GM18868 (cell line): ENCODE measurements around the gene BOD1.

ENCODE experiments used
- ATAC-seq: cut with Tn5 transposase; IDR thresholded peaks from one replicate; pipeline ENCODE4 v1.9.1; 2021; ENCODE audit warnings: mild to moderate bottlenecking, moderate library complexity; ENCODE audit not compliant: unreplicated experiment

Gene BOD1

DNA sequence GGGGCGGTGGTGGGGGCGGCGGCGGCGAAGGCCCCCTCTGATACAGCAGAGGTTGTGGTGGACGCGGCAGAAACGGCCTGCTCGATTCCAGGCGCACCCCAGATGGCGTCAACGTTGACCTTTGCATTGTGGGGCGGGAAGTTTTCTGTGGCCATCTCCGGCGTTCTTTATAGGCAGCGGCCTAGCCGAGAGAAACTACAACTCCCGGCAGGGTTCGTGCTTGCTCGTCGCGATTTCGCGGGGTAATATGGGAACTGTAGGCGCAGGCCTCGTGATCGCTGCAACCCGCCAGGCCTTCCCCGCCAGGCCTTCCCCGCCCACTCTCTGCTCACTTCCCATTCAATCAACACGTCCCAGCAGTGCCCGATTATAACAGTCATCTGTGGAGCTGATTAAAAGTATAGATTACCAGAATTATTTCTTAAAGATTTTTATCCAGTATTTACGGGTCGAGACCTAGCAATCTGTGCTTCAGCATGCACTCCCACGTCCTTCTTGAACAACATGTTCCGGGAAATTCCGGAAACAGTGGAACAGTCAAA lies at the start of gene BOD1:
Gene BOD1, minus strand, starts transcription at position 74 of the 542 bp plus-strand sequence. CDS start 214 bp downstream, outside the sequence.
- peak; percentile 95 for ATAC-seq

DNA sequence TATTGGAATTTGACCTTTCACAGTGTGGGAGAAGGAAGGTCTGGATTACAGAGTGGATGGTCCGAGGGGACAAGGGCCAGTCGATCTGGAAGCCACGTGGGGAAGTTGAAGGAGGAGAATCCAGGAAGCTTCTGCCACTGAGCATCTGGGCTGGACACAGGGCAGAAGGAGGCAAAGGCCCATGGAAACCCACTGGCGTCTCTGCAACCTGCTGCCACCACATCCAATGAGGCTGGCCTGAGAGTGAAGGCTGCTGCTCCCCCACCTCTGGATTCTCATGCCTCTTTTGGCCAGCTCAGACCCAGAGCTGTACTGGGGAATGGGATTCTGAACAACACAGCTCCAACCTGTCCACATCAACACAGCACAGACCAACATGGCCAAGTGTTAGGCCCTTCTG lies 48.9 kb upstream of the BOD1 start:
- no peak for ATAC-seq

DNA sequence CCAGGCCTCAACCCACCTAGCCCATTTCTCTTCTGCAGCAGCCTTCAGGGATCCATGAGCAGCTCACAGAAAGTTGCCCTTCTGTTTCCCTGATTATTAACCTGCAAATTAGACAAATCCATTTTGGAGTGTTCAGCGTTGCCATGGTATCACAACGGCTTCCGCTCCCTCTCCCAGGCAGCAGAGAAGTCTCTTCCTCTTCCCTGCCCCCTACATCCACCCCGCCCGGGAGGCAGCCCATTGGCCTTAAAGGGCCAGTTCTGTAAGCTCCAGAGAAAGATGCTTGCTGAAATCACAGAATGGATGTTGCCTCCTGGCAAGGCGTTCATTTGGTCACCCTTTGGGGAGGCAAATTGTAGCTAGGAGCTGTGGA lies 47.7 kb upstream of the BOD1 start:
- ATAC-seq, result no peak

DNA sequence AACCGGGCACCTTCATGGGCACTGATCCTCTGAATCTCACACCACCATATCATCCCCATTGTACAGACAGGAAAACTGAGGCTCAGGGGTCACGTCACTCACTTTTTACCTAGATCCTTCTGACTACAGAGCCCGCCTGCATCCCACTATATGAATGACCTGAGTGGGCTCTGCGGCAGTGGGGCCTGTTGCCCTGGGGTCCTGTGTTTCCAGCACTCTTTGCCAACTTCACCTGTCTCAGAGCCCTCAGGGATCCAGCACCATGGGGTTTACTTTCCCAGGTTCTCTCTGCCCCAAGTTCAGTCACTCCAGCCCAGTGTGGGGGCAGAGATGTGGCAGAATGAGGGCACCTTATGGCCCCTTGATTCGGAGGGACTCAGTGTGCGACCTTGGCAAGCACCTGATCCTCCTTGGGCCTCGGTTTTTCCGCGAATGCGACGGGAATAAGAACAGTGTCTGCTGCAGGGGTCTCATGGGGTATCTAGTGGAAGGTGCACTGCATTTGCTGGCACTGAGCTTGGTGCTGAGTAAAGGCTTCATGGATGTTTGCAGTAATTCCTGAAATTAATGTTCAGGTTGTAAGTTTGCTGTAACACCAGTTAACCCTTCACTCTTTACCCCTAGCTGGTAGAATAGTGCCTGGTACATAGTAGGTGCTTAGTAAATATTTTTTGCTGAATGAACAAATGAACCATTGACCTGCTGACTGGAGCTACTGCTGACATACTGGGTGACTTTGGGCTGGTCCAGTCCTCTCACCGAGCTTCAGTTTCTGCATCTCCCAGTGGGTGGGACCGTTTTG lies 47.1 kb upstream of the BOD1 start:
- ATAC-seq, result no peak

DNA sequence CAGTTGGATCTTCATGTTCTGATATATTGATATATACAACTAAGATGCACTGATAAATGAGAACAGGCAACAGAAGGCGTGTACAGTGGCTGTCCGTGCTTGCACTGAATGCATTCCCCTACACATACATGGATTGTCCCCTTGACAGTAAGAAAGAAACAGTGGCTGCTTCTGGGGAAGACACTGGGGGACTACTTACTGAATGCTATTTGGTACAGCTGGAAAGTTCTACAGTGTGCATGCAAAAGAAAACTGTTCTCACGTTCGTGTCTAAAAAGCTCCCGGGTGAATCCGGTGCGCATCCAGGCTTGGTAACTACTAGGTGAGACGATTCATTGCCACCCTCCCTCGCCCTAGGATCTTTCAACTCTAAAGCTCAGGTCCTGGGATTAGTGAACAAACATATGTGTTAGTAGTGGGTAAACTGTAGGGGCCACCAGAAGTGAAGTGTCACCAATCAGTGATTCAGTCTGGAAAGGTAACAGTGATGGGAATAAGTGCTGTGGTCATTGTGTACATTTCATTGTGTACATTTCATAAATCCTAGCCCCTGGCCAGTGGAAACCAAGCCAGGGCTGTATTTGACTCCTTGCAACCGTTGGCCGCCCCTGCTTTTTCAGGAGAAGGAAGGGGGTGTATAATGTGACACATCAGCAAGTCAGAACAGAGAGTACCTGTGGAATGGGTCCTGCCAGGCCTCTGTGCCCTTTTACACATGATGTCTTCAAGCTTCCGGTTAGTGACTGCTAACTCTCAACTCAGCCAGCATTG lies 46.3 kb upstream of the BOD1 start:
- no peak for ATAC-seq

DNA sequence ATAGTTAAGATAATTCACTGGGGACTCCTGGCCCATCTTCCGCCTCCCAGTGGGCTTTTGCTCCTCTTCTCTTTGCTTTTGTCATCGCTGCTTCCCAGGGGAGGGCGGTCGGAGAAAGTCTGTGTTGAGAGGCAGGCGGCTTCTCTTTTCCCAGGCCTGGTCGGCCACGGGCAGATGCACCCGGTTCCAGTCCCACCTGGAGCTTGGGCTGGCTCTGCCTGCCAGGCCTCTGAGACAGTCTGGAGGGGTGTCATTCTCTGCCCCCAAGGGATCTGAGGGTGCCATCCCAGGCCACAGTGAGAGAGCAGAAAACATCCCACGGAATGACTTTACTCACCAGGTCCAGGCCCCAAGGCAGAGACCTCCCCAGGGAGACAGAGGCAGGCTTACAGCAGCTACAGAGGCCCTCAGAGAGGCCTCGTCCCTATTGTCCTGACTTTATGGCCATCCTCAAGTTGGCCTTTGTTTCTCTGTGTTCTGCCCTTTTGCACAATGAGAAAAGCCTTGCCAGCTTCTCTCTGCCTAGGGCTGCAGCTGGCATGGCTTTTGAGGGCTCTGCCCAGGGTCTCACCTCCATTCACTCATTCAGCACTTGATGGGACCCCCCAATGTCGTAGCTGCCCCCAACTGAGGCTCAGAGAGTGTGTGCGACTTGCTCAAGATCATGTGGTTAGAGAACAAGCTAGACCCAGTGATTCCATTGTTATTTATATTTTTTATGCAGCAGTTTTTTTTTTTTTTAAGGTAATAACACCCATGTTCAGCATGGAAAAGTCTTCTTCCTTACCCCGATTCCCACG lies 44.2 kb upstream of the BOD1 start:
- ATAC-seq, result no peak

DNA sequence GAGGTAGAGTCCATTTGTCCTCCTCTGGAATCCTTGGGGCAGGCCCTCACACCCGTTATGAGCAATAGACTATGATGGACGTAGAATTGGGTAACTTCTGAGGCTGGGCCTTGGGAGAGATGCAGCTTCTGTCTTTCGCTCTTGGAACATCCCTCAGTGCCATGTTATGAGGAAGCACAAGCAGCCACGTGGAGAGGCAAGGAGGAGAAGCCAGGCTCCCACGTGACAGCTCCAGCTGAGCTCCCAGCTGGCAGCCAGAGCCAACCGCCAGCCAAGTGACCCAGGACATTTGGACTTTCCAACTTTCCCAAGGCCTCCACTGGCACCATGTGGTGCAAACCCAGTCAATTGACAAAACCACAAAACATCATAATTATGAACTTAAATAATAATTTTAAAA lies 43.0 kb upstream of the BOD1 start:
- no peak for ATAC-seq

DNA sequence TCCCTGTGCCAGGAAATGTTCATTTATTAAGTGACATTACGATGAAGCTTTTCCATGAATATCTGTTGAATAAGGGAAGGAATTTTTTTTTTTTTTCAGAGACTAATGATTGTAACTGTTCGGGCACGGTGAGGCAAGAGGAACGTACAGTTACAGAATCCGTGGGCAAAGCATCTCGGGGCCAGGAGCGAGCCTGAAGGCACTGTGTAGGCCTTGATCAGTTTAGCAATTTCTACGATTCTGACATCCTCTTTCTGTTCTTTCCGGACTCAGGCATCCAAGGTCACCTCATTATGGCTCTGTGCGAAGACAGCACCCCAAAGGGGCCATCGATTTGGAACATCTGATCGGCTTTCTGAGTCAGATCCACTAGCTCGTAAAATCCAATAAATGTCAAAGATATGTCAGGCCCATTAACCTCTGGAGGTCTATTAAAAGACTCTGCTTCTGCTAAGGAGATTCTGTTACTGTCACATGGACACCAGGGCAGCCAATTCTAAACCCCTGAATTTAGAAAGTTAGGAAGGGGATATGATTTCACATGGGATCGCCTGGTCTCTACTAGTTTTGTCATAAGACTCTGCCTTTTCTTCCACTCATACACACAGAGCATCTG lies 41.4 kb upstream of the BOD1 start:
- no peak for ATAC-seq

DNA sequence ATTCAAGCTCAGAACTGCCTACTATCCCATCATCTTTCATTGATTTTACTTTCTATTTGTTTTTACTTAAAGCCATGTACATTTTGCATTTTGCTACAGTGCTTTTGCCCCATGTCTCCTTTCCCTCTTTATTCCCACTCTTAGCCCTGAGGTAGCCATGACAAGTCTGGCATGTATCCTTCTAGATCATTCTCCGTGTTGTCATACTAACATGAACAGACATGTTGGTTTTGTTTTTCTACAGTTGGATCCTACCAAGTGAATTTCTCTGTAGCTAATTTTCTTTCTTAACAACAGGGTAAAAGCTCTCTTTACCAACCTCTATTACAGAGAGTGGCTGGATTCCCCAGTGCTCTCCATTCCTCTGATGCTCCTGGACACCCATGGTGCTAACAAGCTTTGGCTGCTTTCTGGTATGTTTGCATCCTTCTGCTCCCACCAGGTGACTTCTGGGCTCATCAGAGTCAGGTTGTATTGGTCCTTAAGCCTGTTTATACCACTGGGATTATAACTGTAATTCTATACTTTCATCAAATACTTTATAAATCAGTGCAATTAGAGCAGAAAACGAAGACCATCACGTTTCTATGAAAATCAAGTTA lies 38.8 kb upstream of the BOD1 start:
- ATAC-seq, result no peak

DNA sequence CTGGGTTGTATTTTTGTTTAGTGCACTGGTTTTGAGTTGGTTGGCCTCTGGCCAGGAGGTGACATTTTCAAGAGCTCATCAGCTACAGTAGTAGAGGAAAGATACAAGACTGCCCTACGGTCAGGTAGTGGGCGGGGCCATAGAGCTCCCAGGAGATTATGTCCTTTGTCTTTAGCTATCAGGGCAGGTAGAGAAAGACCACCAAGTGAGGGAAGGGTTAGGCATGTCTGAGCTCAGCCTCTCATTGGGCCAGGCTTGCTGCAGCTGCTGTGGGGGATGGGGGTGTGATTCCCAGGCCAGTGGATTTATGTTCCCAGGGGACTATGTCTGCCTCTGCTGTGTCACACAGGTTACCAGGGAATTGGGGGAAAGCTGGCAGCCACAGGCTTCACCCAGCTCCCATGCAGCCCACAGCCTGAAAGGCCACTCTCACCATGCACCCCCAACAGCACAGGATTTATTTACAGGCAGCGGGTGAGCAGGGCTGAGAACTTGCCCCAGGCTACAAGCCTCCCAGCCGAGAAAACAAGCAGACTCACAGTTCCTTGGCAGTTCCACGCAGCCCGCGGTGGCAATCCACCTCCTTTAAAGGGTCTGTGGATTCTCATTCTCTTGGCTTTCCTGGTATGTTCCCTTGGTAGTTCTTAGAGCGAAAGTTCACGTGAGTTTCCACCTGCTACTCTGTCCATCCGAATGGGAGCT lies 37.5 kb upstream of the BOD1 start:
- ATAC-seq, result no peak

DNA sequence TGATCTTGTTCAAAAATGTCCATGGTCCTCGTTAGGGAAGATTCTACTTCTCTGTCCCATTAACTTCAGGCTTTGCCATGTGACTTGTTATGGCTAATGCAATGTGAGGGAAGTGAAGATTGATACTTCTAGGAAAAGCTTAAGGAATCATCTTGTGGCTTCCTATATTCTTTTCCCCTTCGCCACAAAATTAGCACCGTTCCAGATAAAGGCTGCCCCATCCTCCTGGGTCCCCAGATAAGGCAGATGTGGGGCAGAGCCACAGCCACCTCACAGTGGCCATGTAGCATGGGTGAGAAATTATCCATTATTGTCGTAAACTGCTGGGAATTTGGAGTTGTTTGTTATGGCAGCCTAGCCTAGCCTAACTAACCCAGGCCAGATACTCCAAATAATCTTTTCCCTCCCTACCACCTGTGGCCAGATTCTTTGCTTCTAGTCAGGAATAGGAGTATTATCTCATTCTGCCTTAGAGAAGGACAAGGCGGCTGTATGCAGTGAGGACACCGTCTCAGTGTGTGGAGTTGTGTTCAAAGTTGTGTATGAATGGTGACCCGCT lies 31.9 kb upstream of the BOD1 start:
- no peak for ATAC-seq

DNA sequence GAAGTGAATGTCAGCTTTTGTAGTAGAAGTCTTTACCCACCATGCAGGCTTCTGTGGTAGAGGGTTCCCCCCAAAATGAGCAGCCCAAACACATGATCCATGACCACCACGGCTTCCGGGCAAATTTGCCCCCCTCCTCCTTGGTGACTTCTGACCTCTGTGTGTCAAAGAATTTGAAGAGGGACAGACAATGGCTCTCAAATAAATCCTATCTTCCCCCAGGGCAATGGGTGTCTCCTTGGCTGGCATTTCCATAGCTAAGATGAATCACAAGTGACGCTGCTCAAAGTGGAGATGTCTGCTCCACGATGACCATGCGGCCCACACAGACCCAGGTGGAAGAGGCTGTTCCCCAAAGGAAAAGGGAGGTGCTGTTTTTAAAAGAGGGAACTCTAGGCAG lies 30.2 kb upstream of the BOD1 start:
- no peak for ATAC-seq

DNA sequence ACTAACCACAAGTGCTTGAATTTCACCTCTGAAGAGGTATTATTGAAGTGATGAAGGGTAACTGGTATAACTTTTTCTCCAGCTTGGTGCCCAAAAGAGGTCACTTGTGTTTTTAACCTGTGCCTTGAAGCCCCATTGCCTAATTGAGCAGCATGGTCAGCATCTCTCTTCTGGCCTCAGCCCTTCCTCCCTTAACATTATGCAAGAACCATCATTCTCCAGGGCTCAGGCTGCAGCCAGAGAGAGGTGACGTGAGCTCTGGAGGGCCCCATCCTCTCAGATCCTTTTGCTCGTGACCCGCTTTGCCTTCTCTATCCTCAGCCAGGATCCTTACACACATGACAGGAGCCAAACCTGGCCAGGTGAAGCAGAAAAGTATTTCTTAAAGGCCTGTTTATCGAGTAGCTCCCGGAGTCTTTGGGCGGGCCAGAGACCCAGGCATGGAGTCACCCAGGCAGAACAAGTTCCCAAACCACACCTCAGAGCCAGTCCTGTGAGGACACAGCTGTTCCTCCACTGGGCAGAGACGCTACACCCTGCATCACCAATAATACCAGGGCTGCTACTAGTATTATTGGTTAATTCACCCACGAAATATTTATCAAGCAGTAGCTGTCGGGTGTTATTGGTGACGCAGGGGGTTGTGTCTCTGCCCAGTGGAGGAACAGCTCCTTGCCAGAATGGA lies 29.6 kb upstream of the BOD1 start:
- ATAC-seq, result no peak

DNA sequence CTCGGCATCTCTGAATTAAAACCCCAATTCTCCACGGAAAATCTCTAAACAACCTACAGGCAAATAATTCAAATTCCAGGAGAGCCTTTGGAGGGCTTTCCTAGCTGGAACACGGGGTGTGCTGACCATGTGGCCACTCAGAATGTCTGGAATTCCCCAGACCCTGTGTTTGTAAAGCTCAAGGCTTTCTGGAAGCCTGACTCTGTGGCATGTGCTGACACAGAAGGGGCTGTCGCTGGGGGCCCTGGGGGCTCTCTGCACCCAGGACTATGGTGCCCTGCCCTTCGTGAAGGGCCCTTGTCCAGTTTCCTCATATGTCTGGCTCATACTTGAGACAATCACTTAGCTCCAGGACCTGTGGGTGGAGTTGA lies 29.0 kb upstream of the BOD1 start:
- no peak for ATAC-seq

DNA sequence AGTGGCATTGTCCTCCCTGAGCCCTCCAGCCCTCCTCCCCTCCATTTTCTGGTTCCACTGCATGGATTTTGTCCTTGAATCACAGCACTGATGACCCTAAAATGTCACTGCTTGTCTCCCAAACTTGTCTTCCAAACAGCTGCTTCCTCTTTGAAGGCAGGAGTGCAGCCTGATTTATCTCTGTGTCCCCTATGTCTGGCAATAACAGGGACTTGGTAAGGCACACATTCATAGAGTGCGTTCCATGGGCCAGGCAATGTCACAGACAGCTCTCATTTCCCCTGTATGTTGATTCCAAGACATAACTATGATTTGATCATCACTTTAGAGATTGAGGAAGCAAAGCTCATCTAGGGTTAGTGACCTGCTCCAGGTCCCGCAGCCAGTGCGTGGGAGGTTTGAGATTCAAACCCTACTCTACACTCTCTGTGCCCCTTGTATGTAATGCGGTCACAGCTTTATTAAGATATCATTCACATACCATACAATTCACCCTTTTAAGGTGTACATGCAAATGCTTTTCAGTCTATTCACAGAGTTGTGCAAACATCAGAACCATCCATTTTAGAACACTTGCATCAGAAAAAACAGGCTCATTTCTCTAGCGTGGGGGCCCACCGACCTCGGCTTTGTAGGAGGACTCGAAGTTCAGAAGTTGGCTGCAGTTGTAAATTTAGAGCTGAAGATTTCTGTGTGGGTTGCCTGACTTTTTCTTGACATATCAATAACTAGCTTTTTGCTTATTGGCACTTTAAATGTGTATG lies 28.4 kb upstream of the BOD1 start:
- ATAC-seq, result no peak

DNA sequence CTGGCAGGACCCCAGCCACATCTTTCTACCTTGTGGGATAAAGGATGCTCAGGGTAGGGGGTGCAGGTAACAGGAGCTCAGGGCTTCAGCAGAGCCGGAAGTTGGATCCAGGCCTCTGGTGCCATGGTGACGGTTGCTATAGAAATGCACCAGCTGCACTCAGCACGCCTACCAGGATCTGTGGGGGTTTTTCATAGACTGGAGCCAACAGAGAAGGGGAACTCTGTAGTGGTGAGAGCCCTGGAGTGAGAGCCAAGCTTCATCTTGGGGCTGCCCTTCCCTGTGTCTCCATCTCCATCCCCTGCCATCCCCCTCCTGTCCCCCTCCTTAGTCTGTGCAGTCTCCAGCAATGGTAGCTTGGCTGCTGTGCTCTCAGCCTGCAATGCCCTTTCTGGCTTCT lies 27.5 kb upstream of the BOD1 start:
- ATAC-seq, result peak; percentile 99

DNA sequence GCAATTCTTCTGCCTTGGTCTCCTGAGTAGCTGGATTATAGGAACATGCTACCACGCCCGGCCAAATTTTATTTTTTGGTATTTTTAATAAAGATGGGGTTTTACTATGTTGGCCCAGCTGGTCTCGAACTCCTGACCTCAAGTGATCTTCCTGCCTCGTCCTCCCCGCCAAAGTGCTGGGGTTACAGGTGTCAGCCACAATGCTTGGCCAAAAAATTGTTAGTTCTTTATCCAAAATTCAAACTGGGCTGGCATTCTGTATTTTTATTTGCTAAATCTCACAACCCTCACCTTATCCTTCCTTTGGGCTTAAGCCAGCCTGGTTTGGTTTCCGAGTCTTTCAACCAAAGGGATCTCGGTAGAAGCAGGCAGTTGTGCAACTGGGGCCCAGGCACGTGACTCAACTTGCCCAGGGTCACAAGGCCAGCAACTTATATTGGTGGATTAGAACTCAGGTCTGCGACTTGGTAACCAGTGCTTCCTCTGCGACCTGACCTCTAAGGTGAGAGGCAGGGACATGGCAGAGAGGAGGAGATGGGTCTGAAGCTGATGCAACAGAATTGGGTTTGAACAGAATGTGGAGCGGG lies 26.5 kb upstream of the BOD1 start:
- ATAC-seq, result no peak
